Brain microvascular endothelial cell (primary cell): ENCODE results near the gene ELK4.

Experiments
- DNase-seq: peaks from one replicate; pipeline ENCODE4 v3.0.0-alpha.2; 2020
- H3K27ac ChIP-seq: fragments of 250-450 bp; sonication (Bioruptor Pico); 2 replicates; pipeline ENCODE4 v1.5.1; 2020; ENCODE audit warnings: mild to moderate bottlenecking, moderate library complexity
- H3K27me3 ChIP-seq: fragments of 250-450 bp; sonication (Bioruptor Pico); replicated peaks from 2 replicates; pipeline ENCODE4 v1.5.1; 2020; ENCODE audit warnings: mild to moderate bottlenecking
- H3K36me3 ChIP-seq: fragments of 250-450 bp; sonication (Bioruptor Pico); replicated peaks from 2 replicates; pipeline ENCODE4 v1.5.1; 2020; ENCODE audit warnings: mild to moderate bottlenecking
- H3K4me3 ChIP-seq: 2 replicates; pipeline ENCODE4 v1.5.1; 2011; ENCODE audit warnings: low read depth, mild to moderate bottlenecking, control low read depth, low read length, moderate library complexity
- in situ Hi-C: cut with HindIII; loops from 2 replicates; pipeline ENCODE4 v1.10.0; 2017; ENCODE audit warnings: low sequenced_read_pairs, low pct_ligation_motif_present
- TF ChIP-seq, protein P1 (sequence below): IDR thresholded peaks from 2 replicates; pipeline ENCODE4 v1.5.1; 2011; ENCODE audit warnings: low read depth, mild to moderate bottlenecking, moderate library complexity, low read length, control low read depth, inconsistent platforms; ENCODE audit errors: missing control alignments

Gene ELK4

DNA sequence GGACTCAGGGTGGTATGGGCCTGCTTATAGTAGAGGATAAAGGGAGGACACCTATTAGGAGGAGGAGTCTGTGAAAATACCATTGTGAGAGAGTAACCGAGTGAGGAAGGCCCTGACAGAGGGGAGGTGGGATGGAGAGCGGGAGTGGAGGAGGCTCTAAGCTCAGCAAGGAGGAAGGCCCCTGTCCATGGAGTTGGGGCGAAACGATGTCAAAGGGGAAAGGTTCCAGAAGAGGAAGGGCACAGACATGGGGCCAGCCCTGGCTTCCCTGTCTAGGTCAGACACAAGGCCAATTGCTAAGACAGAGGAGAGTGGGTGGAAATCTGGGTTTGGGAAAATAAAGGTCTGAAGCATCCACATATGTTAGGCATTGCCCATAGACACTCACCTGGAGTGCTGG is 44.2 kb downstream of the ELK4 start:
- no peaks in the 10 kb centered on the region for H3K27me3 ChIP-seq
- in situ Hi-C loops = no loop called here
- H3K4me3 ChIP-seq = no peak overlapping the region
- H3K27ac ChIP-seq = no peak overlapping the region
- DNase-seq = no peak
- TF ChIP-seq, protein P1, sequence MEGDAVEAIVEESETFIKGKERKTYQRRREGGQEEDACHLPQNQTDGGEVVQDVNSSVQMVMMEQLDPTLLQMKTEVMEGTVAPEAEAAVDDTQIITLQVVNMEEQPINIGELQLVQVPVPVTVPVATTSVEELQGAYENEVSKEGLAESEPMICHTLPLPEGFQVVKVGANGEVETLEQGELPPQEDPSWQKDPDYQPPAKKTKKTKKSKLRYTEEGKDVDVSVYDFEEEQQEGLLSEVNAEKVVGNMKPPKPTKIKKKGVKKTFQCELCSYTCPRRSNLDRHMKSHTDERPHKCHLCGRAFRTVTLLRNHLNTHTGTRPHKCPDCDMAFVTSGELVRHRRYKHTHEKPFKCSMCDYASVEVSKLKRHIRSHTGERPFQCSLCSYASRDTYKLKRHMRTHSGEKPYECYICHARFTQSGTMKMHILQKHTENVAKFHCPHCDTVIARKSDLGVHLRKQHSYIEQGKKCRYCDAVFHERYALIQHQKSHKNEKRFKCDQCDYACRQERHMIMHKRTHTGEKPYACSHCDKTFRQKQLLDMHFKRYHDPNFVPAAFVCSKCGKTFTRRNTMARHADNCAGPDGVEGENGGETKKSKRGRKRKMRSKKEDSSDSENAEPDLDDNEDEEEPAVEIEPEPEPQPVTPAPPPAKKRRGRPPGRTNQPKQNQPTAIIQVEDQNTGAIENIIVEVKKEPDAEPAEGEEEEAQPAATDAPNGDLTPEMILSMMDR = no peak
- H3K36me3 ChIP-seq = no peaks in the 10 kb centered on the region

DNA sequence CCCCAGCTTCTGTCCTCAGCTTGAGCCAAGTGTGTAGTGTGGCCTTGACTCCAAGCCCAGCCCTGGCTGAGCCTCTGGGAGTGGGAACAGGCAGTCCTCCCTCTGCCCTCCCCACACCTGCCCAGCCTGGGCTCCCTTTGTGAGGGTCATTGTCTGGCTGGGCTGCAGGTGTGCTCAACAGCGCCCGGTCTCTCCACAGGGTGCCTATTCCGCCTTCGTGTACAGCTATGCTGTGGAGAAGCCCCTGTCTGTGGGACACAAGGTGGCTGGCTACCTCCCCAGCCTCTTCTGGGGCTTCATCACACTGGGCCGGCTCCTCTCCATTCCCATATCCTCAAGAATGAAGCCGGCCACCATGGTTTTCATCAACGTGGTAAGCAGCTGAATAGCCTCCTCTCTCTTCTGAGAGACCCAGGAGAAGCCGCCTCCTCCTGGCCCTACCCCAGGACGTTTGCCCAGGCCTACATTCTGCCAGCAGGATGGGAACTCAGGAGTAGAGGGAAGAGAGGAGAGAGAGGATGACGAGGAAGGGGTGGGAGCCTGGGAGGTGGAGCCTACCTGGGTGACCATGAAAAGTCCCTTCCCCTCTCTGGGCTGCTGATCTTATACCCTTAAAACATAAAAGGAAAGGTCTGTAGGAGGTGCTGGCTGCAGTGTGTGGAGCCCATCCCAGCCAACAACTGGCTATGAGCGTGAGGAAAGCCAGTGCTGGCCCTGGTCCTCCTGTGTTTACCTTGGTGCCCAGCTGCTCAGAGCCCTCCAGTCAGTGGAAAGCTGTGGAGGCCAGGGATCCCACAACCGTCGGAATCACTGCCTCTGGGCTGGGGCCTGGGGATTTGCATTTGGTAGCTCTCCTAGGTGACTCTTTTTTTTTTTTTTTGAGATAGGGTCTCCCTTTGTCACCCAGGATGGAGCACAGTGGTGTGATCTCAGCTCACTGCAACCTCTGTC is 45.7 kb downstream of the ELK4 start:
- Histone ChIP-seq H3K36me3 (no peaks in the 10 kb centered on the region), H3K4me3 (no peak overlapping the region), H3K27ac (no peak overlapping the region), H3K27me3 (peaks cover 3% of the 10 kb centered on the region)
- DNase-seq = no peak
- in situ Hi-C loops = no loop called here
- TF ChIP-seq, protein P1 = no peak

DNA sequence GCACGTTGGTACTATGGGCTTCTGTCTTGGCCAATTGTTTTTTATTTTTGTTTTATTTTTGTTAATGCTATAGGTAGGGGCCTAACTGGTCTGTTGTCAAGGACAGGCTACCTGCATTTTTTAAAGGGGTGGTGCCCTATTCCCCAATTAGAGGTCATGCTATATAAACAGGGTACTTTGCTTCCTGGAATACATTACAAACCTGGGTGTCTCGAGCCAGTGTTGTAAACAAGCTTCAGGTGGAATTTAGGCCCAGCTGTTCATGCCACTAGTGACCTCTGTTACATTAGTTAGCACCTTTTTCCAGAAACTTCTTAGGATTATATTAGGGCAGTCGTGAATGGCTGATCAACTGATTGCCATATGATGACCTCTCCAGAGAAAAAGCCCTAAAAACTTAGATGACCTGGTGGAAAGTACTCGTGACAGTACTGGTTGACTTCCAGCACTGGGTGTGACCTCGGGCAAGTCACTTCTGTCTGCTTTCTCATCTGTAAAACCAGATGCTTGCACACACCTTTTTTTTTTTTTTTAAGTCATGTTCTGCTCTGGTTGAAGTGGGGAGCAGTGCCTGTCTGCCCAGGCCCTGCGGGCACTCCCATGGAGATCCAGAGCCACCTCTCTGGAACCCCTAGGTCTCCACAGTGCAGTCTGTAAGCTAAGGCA is 46.5 kb downstream of the ELK4 start:
- no peak for DNase-seq
- Histone ChIP-seq H3K27ac (no peak overlapping the region), H3K4me3 (no peak overlapping the region), H3K36me3 (no peaks in the 10 kb centered on the region), H3K27me3 (peaks cover 5% of the 10 kb centered on the region)
- TF ChIP-seq, protein P1 = no peak
- in situ Hi-C loops = no loop called here

DNA sequence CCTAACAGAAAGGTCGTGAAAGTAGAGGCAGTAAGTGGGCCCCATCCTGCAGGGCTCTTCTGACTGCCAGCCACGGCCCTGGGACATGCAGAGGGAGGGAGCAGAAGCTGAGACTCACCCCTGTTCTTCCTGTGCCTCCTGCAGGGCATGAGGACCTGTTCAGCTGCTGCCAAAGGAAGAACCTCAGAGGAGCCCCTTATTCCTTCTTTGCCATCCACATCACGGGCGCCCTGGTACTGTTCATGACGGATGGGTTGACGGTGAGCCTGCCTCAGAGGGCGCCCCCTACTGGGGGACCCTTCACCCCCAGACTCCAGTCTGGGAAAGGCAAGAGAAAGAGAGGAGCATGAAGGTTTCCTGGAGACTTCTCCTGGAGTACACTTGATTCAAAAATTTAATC is 47.1 kb downstream of the ELK4 start:
- TF ChIP-seq, protein P1 = peak; percentile 54
- Histone ChIP-seq H3K27ac (no peak overlapping the region), H3K36me3 (no peaks in the 10 kb centered on the region), H3K27me3 (peaks cover 5% of the 10 kb centered on the region), H3K4me3 (no peak overlapping the region)
- in situ Hi-C loops = no loop called here
- DNase-seq = no peak

DNA sequence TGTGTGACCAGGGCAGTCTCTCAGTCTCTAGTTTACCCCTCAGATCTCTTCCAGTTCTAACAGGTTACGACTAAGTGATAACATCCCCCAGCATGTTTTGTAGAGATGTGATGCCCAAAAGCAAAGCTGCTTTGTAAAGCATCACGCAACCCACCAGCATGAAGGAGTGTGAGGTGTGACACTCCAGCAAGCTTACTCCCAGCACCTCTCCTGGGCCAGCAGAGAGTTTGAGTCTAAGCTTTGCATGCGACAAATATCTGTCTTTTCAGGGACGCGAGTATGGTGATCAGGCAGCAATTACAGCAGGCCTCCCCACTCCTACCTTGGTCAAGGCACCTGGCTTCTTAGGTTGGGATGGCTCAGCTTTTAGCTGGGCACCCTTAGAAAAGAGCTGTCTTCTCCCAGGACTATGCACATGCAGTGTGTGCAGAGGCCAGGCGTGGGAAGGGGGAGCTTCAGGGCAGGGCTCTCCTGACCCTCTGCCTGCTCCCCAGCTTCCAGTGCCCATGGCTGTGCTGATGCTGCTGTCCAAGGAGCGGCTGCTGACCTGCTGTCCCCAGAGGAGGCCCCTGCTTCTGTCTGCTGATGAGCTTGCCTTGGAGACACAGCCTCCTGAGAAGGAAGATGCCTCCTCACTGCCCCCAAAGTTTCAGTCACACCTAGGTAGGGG is 48.2 kb downstream of the ELK4 start:
- no peak for DNase-seq
- no peaks in the 10 kb centered on the region for H3K36me3 ChIP-seq
- H3K27ac ChIP-seq = no peak overlapping the region
- TF ChIP-seq, protein P1 = no peak
- in situ Hi-C loops = no loop called here
- peaks cover 12% of the 10 kb centered on the region for H3K27me3 ChIP-seq
- H3K4me3 ChIP-seq = no peak overlapping the region
